ENCODE results near the gene ZNF709. TPM values are rescaled to one million over a fixed set of nuclear protein-coding genes. Genes with fewer than 3 reads are reported as not detected.

ZNF709 gene
- polyA plus RNA-seq (2013), result 8.4 TPM

DNA sequence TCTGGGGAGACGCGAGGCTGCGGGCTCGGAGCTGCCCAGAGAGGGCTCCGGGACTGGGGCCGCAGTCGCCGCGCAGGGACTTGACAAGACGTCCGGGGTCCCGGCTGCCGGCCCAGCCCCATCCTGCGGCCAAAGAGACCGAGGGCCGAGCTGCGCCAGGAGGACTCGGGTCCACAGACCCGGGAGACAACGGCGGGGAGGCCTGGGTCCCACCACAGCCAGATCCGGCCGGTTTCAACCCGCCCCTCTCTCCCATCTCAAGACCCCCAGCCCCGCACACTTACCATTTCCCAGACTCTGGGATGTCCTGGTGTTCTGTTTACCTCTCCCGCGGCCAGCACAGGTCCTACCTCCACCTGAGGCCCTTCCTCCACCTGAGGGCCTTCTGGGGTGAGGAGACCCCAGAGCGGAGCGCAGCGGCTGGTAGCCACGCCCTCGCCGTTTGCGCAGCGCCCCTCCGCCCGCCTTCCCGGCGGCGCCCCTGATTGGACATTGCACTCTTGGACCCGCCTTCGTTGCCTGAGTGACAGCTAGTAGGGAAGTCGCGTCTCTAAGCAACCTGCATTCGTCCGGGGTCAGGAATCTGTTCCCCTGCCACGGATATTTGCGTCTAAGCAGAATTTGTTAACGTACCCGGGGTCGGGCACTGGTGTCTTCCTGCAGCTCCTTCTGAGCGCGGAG, at the start of gene ZNF709:
Gene ZNF709, minus strand, starts transcription at position 446 of the 681 bp plus-strand sequence. Its CDS starts 159 bp downstream, at position 287.
- peaks cover 0 to 4% (median 0%) of the 10 kb centered on the region in 4 experiments for H3K36me3 ChIP-seq (ENCODE audit: control insufficient read depth in 4 of 4, insufficient read depth in 4 of 4, low read length in 3 of 4)
- CTCF ChIA-PET, result interaction anchor here (0.6 to 4.8 kb wide), 3 partner anchors 10 to 52 kb away, joined by 3 to 25 read pairs (median 3); no protein-coding TSS in a partner anchor
- peak; percentile 90 to 94 (median 93) for DNase-seq
- POLR2A ChIA-PET, result interaction anchor here (0.9 to 3.7 kb wide), 2 partner anchors 11 to 25 kb away, joined by 3 to 16 read pairs; no protein-coding TSS in a partner anchor
- H3K27me3 ChIP-seq (replicated peaks in 2 of 5; ENCODE audit: control insufficient read depth in 4 of 5, insufficient read depth in 5 of 5, low read length in 4 of 5), result no peaks in the 10 kb centered on the region
- peaks cover 0 to 2% (median 0%) of the 10 kb centered on the region in 5 experiments for H3K9me3 ChIP-seq (ENCODE audit: control extremely low read depth in 1 of 5, control insufficient read depth in 4 of 5, insufficient read depth in 2 of 5, low read depth in 1 of 5, low read length in 4 of 5)
- peak within 1 kb of the TSS; percentile 70 to 86 for H3K27ac ChIP-seq (ENCODE audit: insufficient read depth in 1 of 2, low read depth in 1 of 2, low read length in 2 of 2, poor library complexity in 1 of 2, severe bottlenecking in 2 of 2)
- H3K4me1 ChIP-seq (ENCODE audit: control extremely low read depth in 1 of 4, control insufficient read depth in 4 of 4, insufficient read depth in 4 of 4, low read length in 3 of 4), result peaks cover 10 to 45% (median 34%) of the 10 kb centered on the region in 4 experiments
- H3K4me3 ChIP-seq (ENCODE audit: control insufficient read depth in 1 of 7, extremely low read depth in 1 of 7, insufficient read depth in 4 of 7, low read depth in 2 of 7, low read length in 6 of 7), result peak within 1 kb of the TSS; percentile 71 to 93 (median 87)
- under 1% methylated on average over 48 of the region's 53 CpGs for WGBS (ENCODE audit: insufficient coverage)

DNA sequence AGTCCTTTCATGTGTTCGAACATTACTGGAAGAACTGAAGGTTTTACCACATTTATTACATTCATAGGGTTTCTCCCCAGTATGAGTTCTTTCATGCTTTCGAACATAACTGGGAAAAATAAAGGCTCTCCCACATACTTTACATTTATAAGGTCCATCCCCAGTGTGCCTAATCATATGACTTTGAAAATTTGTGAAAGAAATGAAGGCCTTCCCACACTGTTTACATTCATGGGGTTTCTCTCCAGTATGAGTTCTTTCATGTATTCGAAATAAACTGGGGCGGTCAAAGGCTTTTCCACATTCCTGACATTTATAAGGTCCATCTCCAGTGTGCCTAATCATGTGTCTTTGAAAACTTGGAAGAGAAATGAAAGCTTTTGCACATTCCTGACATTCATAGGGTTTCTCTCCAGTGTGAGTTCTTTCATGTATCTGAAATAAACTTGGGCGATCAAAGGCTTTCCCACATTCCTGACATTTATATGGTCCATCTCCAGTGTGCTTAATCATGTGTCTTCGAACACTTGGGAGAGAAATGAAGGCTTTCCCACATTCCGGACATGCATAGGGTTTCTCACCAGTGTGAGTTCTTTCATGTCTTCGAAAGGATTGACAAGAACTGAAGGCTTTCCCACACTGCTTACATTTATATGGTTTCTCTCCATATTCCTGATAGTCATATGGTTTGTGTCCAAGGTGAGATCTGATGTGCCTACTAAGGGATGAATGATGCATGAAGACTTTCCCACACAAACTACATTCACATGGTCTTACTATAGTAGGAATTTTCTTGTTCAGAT, 42.6 kb upstream of the ZNF709 start:
- H3K9me3 ChIP-seq (ENCODE audit: control extremely low read depth in 1 of 5, control insufficient read depth in 4 of 5, insufficient read depth in 2 of 5, low read depth in 1 of 5, low read length in 4 of 5), result peaks cover 26 to 93% (median 72%) of the 10 kb centered on the region in 5 experiments
- ChIA-PET CTCF (no interaction called here), POLR2A (no interaction called here)
- H3K27me3 ChIP-seq (replicated peaks in 2 of 5; ENCODE audit: control insufficient read depth in 4 of 5, insufficient read depth in 5 of 5, low read length in 4 of 5), result no peaks in the 10 kb centered on the region
- H3K27ac ChIP-seq (ENCODE audit: insufficient read depth in 1 of 2, low read depth in 1 of 2, low read length in 2 of 2, poor library complexity in 1 of 2, severe bottlenecking in 2 of 2), result no peak overlapping the region
- peaks cover 29 to 87% (median 51%) of the 10 kb centered on the region in 4 experiments for H3K36me3 ChIP-seq (ENCODE audit: control insufficient read depth in 4 of 4, insufficient read depth in 4 of 4, low read length in 3 of 4)
- 97% methylated on average over 6 of the region's 8 CpGs for WGBS (ENCODE audit: insufficient coverage)
- peak overlapping the region in 3 of 7 experiments; percentile 3 to 33 (median 10) for H3K4me3 ChIP-seq (ENCODE audit: control insufficient read depth in 1 of 7, extremely low read depth in 1 of 7, insufficient read depth in 4 of 7, low read depth in 2 of 7, low read length in 6 of 7)
- peak in 2 of 3 donors; percentile 70 to 82 for DNase-seq
- H3K4me1 ChIP-seq (ENCODE audit: control extremely low read depth in 1 of 4, control insufficient read depth in 4 of 4, insufficient read depth in 4 of 4, low read length in 3 of 4), result no peaks in the 10 kb centered on the region

DNA sequence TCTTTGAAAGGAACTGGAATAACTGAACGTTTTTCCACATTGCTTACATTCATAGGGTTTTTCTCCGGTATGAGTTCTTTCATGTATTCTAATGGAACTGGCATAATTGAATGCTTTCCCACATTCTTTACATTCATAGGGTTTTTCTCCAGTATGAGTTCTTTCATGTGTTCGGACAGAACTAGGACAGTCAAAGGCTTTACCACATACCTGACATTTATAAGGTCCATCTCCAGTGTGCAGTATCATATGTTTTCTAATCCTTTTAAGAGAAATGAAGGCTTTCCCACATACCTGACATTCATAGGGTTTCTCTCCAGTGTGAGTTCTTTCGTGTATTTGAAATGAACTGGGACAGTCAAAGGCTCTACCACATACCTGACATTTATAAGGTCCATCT, 41.9 kb upstream of the ZNF709 start:
- H3K36me3 ChIP-seq (ENCODE audit: control insufficient read depth in 4 of 4, insufficient read depth in 4 of 4, low read length in 3 of 4), result peaks cover 30 to 84% (median 50%) of the 10 kb centered on the region in 4 experiments
- WGBS (ENCODE audit: insufficient coverage), result 100% methylated on average over 1 of the region's 4 CpGs
- CTCF ChIA-PET, result interaction anchor here (1.6 kb wide), 1 partner anchor 12 kb away, joined by 5 read pairs; no protein-coding TSS in a partner anchor

DNA sequence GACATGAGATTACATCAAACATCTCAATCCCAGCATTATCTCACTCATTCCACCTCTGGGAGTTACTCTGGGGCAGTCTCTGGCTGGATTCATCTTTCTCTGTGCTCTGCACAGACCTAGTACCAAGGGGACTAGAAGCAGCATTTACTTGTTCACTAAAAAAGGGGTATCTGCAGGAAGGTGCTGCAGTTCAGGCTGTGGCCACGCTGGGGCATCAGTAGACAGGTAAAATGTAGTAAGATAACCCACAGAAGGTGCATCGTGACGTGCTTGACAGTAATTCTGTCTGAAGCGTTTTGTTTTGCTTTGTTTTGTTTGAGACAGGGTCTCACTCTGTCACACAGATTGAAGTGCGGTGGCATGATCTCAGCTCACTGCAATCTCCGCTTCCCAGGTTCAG, 37.4 kb upstream of the ZNF709 start:
- Histone ChIP-seq H3K27ac (ENCODE audit: insufficient read depth in 1 of 2, low read depth in 1 of 2, low read length in 2 of 2, poor library complexity in 1 of 2, severe bottlenecking in 2 of 2) (no peak overlapping the region), H3K4me3 (ENCODE audit: control insufficient read depth in 1 of 7, extremely low read depth in 1 of 7, insufficient read depth in 4 of 7, low read depth in 2 of 7, low read length in 6 of 7) (no peak overlapping the region), H3K27me3 (replicated peaks in 2 of 5; ENCODE audit: control insufficient read depth in 4 of 5, insufficient read depth in 5 of 5, low read length in 4 of 5) (no peaks in the 10 kb centered on the region), H3K36me3 (ENCODE audit: control insufficient read depth in 4 of 4, insufficient read depth in 4 of 4, low read length in 3 of 4) (peaks cover 17 to 45% (median 18%) of the 10 kb centered on the region in 4 experiments), H3K9me3 (ENCODE audit: control extremely low read depth in 1 of 5, control insufficient read depth in 4 of 5, insufficient read depth in 2 of 5, low read depth in 1 of 5, low read length in 4 of 5) (peaks cover 19 to 81% (median 53%) of the 10 kb centered on the region in 5 experiments), H3K4me1 (ENCODE audit: control extremely low read depth in 1 of 4, control insufficient read depth in 4 of 4, insufficient read depth in 4 of 4, low read length in 3 of 4) (no peaks in the 10 kb centered on the region)
- DNase-seq, result peak in 1 of 3 donors; percentile 10
- WGBS (ENCODE audit: insufficient coverage), result 89% methylated on average over 6 of the region's 6 CpGs
- ChIA-PET CTCF (no interaction called here), POLR2A (no interaction called here)

More for the DNA sequence above, 41.9 kb upstream of the ZNF709 start:
- DNase-seq, result no peak
- H3K27me3 ChIP-seq (replicated peaks in 2 of 5; ENCODE audit: control insufficient read depth in 4 of 5, insufficient read depth in 5 of 5, low read length in 4 of 5), result no peaks in the 10 kb centered on the region
- H3K27ac ChIP-seq (ENCODE audit: insufficient read depth in 1 of 2, low read depth in 1 of 2, low read length in 2 of 2, poor library complexity in 1 of 2, severe bottlenecking in 2 of 2), result no peak overlapping the region
- POLR2A ChIA-PET, result no interaction called here
- H3K4me3 ChIP-seq (ENCODE audit: control insufficient read depth in 1 of 7, extremely low read depth in 1 of 7, insufficient read depth in 4 of 7, low read depth in 2 of 7, low read length in 6 of 7), result peak overlapping the region in 2 of 7 experiments; percentile 16 to 33
- peaks cover 26 to 95% (median 77%) of the 10 kb centered on the region in 5 experiments for H3K9me3 ChIP-seq (ENCODE audit: control extremely low read depth in 1 of 5, control insufficient read depth in 4 of 5, insufficient read depth in 2 of 5, low read depth in 1 of 5, low read length in 4 of 5)
- H3K4me1 ChIP-seq (ENCODE audit: control extremely low read depth in 1 of 4, control insufficient read depth in 4 of 4, insufficient read depth in 4 of 4, low read length in 3 of 4), result no peaks in the 10 kb centered on the region

DNA sequence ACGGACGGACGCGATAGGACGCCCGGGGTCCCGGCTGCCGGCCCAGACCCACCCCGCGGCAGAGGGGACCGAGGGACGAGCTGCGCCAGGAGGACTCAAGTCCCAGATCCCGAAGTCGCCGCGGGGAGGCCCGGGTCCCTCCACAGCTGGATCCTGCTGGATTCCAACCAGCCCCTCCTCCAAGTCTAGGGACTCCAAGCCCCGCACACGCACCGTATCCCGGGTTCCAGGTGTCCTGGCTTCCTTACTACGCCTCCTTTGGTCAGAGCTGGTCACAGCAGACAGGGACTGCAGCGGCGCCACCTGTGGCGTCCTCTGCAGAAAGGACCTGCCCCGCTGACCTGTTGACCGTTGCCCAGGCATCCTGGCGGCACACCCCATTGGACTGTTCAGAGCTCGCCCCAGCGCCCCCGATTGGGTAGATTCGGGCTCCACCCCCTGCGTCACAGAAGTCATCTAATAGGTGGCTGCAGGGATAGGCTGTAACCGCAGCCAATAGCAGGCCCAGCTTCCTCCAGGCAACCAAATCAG, 29.0 kb upstream of the ZNF709 start:
- Histone ChIP-seq H3K4me3 (ENCODE audit: control insufficient read depth in 1 of 7, extremely low read depth in 1 of 7, insufficient read depth in 4 of 7, low read depth in 2 of 7, low read length in 6 of 7) (peak overlapping the region in 4 of 7 experiments; percentile 9 to 34 (median 21)), H3K9me3 (ENCODE audit: control extremely low read depth in 1 of 5, control insufficient read depth in 4 of 5, insufficient read depth in 2 of 5, low read depth in 1 of 5, low read length in 4 of 5) (peaks cover 0 to 43% (median 23%) of the 10 kb centered on the region in 5 experiments), H3K27me3 (replicated peaks in 2 of 5; ENCODE audit: control insufficient read depth in 4 of 5, insufficient read depth in 5 of 5, low read length in 4 of 5) (peaks cover 0 to 14% (median 0%) of the 10 kb centered on the region in 5 experiments), H3K36me3 (ENCODE audit: control insufficient read depth in 4 of 4, insufficient read depth in 4 of 4, low read length in 3 of 4) (peaks cover 0 to 5% (median under 1%) of the 10 kb centered on the region in 4 experiments), H3K27ac (ENCODE audit: insufficient read depth in 1 of 2, low read depth in 1 of 2, low read length in 2 of 2, poor library complexity in 1 of 2, severe bottlenecking in 2 of 2) (no peak overlapping the region), H3K4me1 (ENCODE audit: control extremely low read depth in 1 of 4, control insufficient read depth in 4 of 4, insufficient read depth in 4 of 4, low read length in 3 of 4) (peaks cover 0 to 6% (median 3%) of the 10 kb centered on the region in 4 experiments)
- peak in 2 of 3 donors; percentile 19 to 33 for DNase-seq
- 11% methylated on average over 29 of the region's 35 CpGs for WGBS (ENCODE audit: insufficient coverage)
- ChIA-PET CTCF (interaction anchor here (1.6 to 1.7 kb wide), 2 partner anchors 12 to 18 kb away, joined by 5 read pairs; no protein-coding TSS in a partner anchor), POLR2A (no interaction called here)

DNA sequence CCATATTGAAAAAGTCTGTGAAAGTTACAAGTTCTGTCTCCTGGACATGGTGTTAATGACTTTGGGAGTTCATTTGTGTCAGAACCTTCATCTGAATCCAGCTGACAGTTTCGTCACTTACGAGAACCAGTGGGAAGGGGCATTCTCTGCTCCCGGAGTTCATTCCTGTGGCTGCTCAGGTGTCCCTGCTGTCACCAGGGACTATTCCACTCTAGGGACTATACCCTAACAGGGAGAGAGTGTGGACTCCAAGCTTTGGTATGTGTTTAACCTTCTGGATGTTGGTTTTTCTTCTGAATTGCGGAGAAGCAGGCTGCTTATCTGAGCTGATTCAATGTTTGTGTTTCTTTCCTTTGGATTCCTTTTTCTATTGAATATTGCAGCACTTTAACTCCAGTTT, 12.4 kb upstream of the ZNF709 start:
- Histone ChIP-seq H3K9me3 (ENCODE audit: control extremely low read depth in 1 of 5, control insufficient read depth in 4 of 5, insufficient read depth in 2 of 5, low read depth in 1 of 5, low read length in 4 of 5) (peaks cover 0 to 2% (median 0%) of the 10 kb centered on the region in 5 experiments), H3K27me3 (replicated peaks in 2 of 5; ENCODE audit: control insufficient read depth in 4 of 5, insufficient read depth in 5 of 5, low read length in 4 of 5) (no peaks in the 10 kb centered on the region), H3K4me1 (ENCODE audit: control extremely low read depth in 1 of 4, control insufficient read depth in 4 of 4, insufficient read depth in 4 of 4, low read length in 3 of 4) (peaks cover 0 to 12% (median 10%) of the 10 kb centered on the region in 4 experiments), H3K27ac (ENCODE audit: insufficient read depth in 1 of 2, low read depth in 1 of 2, low read length in 2 of 2, poor library complexity in 1 of 2, severe bottlenecking in 2 of 2) (no peak overlapping the region), H3K36me3 (ENCODE audit: control insufficient read depth in 4 of 4, insufficient read depth in 4 of 4, low read length in 3 of 4) (no peaks in the 10 kb centered on the region), H3K4me3 (ENCODE audit: control insufficient read depth in 1 of 7, extremely low read depth in 1 of 7, insufficient read depth in 4 of 7, low read depth in 2 of 7, low read length in 6 of 7) (no peak overlapping the region)
- no peak for DNase-seq
- POLR2A ChIA-PET, result interaction anchor here (0.7 to 0.9 kb wide), 2 partner anchors 18 to 114 kb away, joined by 3 read pairs; partner anchors contain the start of genes ZNF490 and ZNF791
- 92% methylated on average over 2 of the region's 4 CpGs for WGBS (ENCODE audit: insufficient coverage)
- CTCF ChIA-PET, result interaction anchor here (0.7 to 3.3 kb wide), 5 partner anchors 9 to 182 kb away, joined by 3 to 25 read pairs (median 8); partner anchors contain the start of gene ZNF709
